ENCODE data around the gene PKP1. TPM values are rescaled to one million over a fixed set of nuclear protein-coding genes. Genes with fewer than 3 reads are reported as not detected.

PKP1 gene
- polyA plus RNA-seq, 3 donors: not detected

GRCh38 chr1:201280884-201281283 is 2.4 kb upstream of the PKP1 start:
- Mint-ChIP-seq H3K4me1 (peaks cover 2% of the 10 kb centered on the region), H3K36me3 (peaks cover 0 to 2% of the 10 kb centered on the region in 2 donors), H3K9me3 (peaks cover 0 to 6% (median 0%) of the 10 kb centered on the region in 7 donors), H3K27ac (no peak overlapping the region), H3K27me3 (ENCODE audit: low read depth in 3 of 3) (peaks cover 47 to 65% (median 57%) of the 10 kb centered on the region in 3 donors), H3K4me3 (no peak overlapping the region)
- Histone ChIP-seq H2AFZ (ENCODE audit: insufficient read depth, low read depth, low read length, poor library complexity, severe bottlenecking) (no peak overlapping the region), H4K20me1 (ENCODE audit: insufficient read depth, low read length) (no peaks in the 10 kb centered on the region), H3K9ac (ENCODE audit: insufficient read depth, low read length, poor library complexity, severe bottlenecking) (no peak overlapping the region), H3K36me3 (replicated peaks in 1 of 2; ENCODE audit: control insufficient read depth in 1 of 2, insufficient read depth in 2 of 2, low read length in 2 of 2) (no peaks in the 10 kb centered on the region), H3K4me3 (replicated peaks in 1 of 3; ENCODE audit: low read depth in 2 of 3, low read length in 3 of 3) (no peak overlapping the region), H3K4me2 (replicated peaks; ENCODE audit: extremely low read depth, low read length, poor library complexity, severe bottlenecking) (no peak overlapping the region), H3K79me2 (ENCODE audit: insufficient read depth, low read length) (no peaks in the 10 kb centered on the region), H3K27ac (ENCODE audit: low read depth in 1 of 2, low read length in 2 of 2) (no peak overlapping the region), H3K9me3 (replicated peaks in 1 of 2; ENCODE audit: control insufficient read depth in 1 of 2, insufficient read depth in 1 of 2, low read length in 2 of 2) (peaks cover 0 to 11% of the 10 kb centered on the region in 2 donors), H3K27me3 (ENCODE audit: control insufficient read depth in 2 of 2, insufficient read depth in 2 of 2, low read length in 2 of 2) (peaks cover 19 to 57% of the 10 kb centered on the region in 2 donors), H3K4me1 (ENCODE audit: control insufficient read depth in 1 of 2, insufficient read depth in 2 of 2, low read length in 2 of 2) (no peaks in the 10 kb centered on the region)
- no peak for DNase-seq
- intact Hi-C loops (cut with micrococcal nuclease): no loop called here
- TF ChIP-seq CTCF (IDR thresholded peaks at IDR 0.05): no peak
- WGBS (ENCODE audit: insufficient coverage): 92% methylated on average over 2 of the region's 5 CpGs

- no peaks in the 10 kb centered on the region for H3K79me2 ChIP-seq (ENCODE audit: insufficient read depth, low read length)
- H3K27ac Mint-ChIP-seq: no peak overlapping the region
- no peak for DNase-seq
- TF ChIP-seq CTCF (IDR thresholded peaks at IDR 0.05): no peak
- H3K27ac ChIP-seq (ENCODE audit: low read depth in 1 of 2, low read length in 2 of 2): no peak overlapping the region
- 100% methylated on average over 1 of the region's 3 CpGs for WGBS (ENCODE audit: insufficient coverage)
- no peaks in the 10 kb centered on the region for H4K20me1 ChIP-seq (ENCODE audit: insufficient read depth, low read length)
- H3K9me3 Mint-ChIP-seq: peaks cover 0 to 6% (median 0%) of the 10 kb centered on the region in 7 donors
- no peaks in the 10 kb centered on the region for H3K4me1 ChIP-seq (ENCODE audit: control insufficient read depth in 1 of 2, insufficient read depth in 2 of 2, low read length in 2 of 2)
- H3K9ac ChIP-seq (ENCODE audit: insufficient read depth, low read length, poor library complexity, severe bottlenecking): no peak overlapping the region
- no peak overlapping the region for H3K4me3 Mint-ChIP-seq
- H3K27me3 Mint-ChIP-seq (ENCODE audit: low read depth in 3 of 3): peaks cover 52 to 72% (median 60%) of the 10 kb centered on the region in 3 donors
- peaks cover 2% of the 10 kb centered on the region for H3K4me1 Mint-ChIP-seq
- H2AFZ ChIP-seq (ENCODE audit: insufficient read depth, low read depth, low read length, poor library complexity, severe bottlenecking): no peak overlapping the region
- H3K36me3 Mint-ChIP-seq: peaks cover 0 to 2% of the 10 kb centered on the region in 2 donors
- H3K4me2 ChIP-seq (replicated peaks; ENCODE audit: extremely low read depth, low read length, poor library complexity, severe bottlenecking): no peak overlapping the region
- H3K9me3 ChIP-seq (replicated peaks in 1 of 2; ENCODE audit: control insufficient read depth in 1 of 2, insufficient read depth in 1 of 2, low read length in 2 of 2): peaks cover 0 to 11% of the 10 kb centered on the region in 2 donors
- intact Hi-C loops (cut with micrococcal nuclease): no loop called here
- H3K27me3 ChIP-seq (ENCODE audit: control insufficient read depth in 2 of 2, insufficient read depth in 2 of 2, low read length in 2 of 2): peaks cover 19 to 61% of the 10 kb centered on the region in 2 donors
- H3K36me3 ChIP-seq (replicated peaks in 1 of 2; ENCODE audit: control insufficient read depth in 1 of 2, insufficient read depth in 2 of 2, low read length in 2 of 2): no peaks in the 10 kb centered on the region
- no peak overlapping the region for H3K4me3 ChIP-seq (replicated peaks in 1 of 3; ENCODE audit: low read depth in 2 of 3, low read length in 3 of 3)
Observed at GRCh38 chr1:201281573-201281972, 1.7 kb upstream of the PKP1 start.

Data from CD14-positive monocyte (primary cell).